Neural progenitor cell (in vitro differentiated cells): Measurements from ENCODE around the gene ATP10B. TPM values are rescaled to one million over a fixed set of nuclear protein-coding genes. Genes with fewer than 3 reads are reported as not detected.

ENCODE experiments used
- DNase-seq: peaks from one replicate; pipeline ENCODE4 v3.0.0-alpha.2; 2016; ENCODE audit warnings: low spot score
- H2AFZ ChIP-seq: fragments of 200-600 bp; sonication (generic); replicated peaks from 2 replicates; pipeline ENCODE4 v1.6.1; 2016; ENCODE audit warnings: antibody characterized with exemption
- H3F3A ChIP-seq: fragments of 200-600 bp; sonication (generic); 2 replicates; pipeline ENCODE4 v1.6.1; 2016; ENCODE audit warnings: antibody characterized with exemption, low read depth
- H3K27ac ChIP-seq: fragments of 200-600 bp; sonication (generic); 2 replicates; pipeline ENCODE4 v1.5.1; 2016; ENCODE audit warnings: mild to moderate bottlenecking
- H3K27me3 ChIP-seq: fragments of 200-600 bp; sonication (generic); 2 replicates; pipeline ENCODE4 v1.6.1; 2016; ENCODE audit warnings: mild to moderate bottlenecking, moderate library complexity
- H3K36me3 ChIP-seq: fragments of 200-600 bp; sonication (generic); 2 replicates; pipeline ENCODE4 v1.5.1; 2016
- H3K4me1 ChIP-seq: fragments of 200-600 bp; sonication (generic); 2 replicates; pipeline ENCODE4 v1.6.1; 2016; ENCODE audit warnings: mixed run types
- H3K4me2 ChIP-seq: fragments of 200-600 bp; sonication (generic); 2 replicates; pipeline ENCODE4 v1.6.1; 2016
- H3K4me3 ChIP-seq: fragments of 200-600 bp; sonication (generic); 2 replicates; pipeline ENCODE4 v1.5.1; 2016
- H3K79me2 ChIP-seq: fragments of 200-600 bp; sonication (generic); 2 replicates; pipeline ENCODE4 v1.6.1; 2016; ENCODE audit warnings: low read depth
- H3K9ac ChIP-seq: fragments of 200-600 bp; sonication (generic); 2 replicates; pipeline ENCODE4 v1.6.1; 2016
- H3K9me3 ChIP-seq: fragments of 200-600 bp; sonication (generic); 2 replicates; pipeline ENCODE4 v1.5.1; 2016; ENCODE audit warnings: low read depth
- H4K20me1 ChIP-seq: fragments of 200-600 bp; sonication (generic); 2 replicates; pipeline ENCODE4 v1.6.1; 2016; ENCODE audit warnings: low read depth
- H3K27ac Mint-ChIP-seq: 3 replicates; pipeline ENCODE4 v1.8.0; 2021; ENCODE audit warnings: mixed read lengths
- H3K27me3 Mint-ChIP-seq: 2 replicates; pipeline ENCODE4 v1.8.0; 2022; ENCODE audit warnings: low read depth, mild to moderate bottlenecking, inconsistent platforms, moderate library complexity, mixed read lengths; ENCODE audit not compliant: insufficient read depth
- H3K36me3 Mint-ChIP-seq: 3 replicates; pipeline ENCODE4 v1.8.0; 2021; ENCODE audit warnings: mixed read lengths
- H3K4me1 Mint-ChIP-seq: 3 replicates; pipeline ENCODE4 v1.8.0; 2021; ENCODE audit warnings: mixed read lengths
- H3K4me3 Mint-ChIP-seq: 3 replicates; pipeline ENCODE4 v1.8.0; 2021; ENCODE audit warnings: mild to moderate bottlenecking, moderate library complexity, mixed read lengths
- H3K9me3 Mint-ChIP-seq: 3 replicates; pipeline ENCODE4 v1.8.0; 2020; ENCODE audit warnings: mixed read lengths
- CTCF ChIP-seq: fragments of 200-600 bp; sonication (generic); IDR thresholded peaks from 2 replicates; pipeline ENCODE4 v1.5.1; 2017; ENCODE audit warnings: antibody characterized with exemption, mild to moderate bottlenecking
- EZH2 ChIP-seq: fragments of 200-600 bp; sonication (generic); IDR thresholded peaks from 2 replicates; pipeline ENCODE4 v1.6.1; 2017; ENCODE audit warnings: antibody characterized with exemption, mild to moderate bottlenecking, moderate library complexity
- EZH2phosphoT487 ChIP-seq: fragments of 200-600 bp; sonication (generic); IDR thresholded peaks from 2 replicates; pipeline ENCODE4 v1.6.1; 2017; ENCODE audit warnings: antibody characterized with exemption
- total RNA-seq: library from RNA; depleted of rRNA; stranded (reverse); fragments of >200 nt; gene quantifications from 2 replicates; pipeline ENCODE4 v1.2.3, GENCODE V29; 2015; ENCODE audit warnings: low replicate concordance

ATP10B gene
- total RNA-seq, 1 donor from 2014 or later = not detected

- H3F3A ChIP-seq = no peaks in the 10 kb centered on the region
- no peaks in the 10 kb centered on the region for H3K9me3 ChIP-seq
- no peaks in the 10 kb centered on the region for H3K4me1 ChIP-seq
- no peak overlapping the region for H3K4me3 ChIP-seq
- H3K36me3 ChIP-seq = no peaks in the 10 kb centered on the region
- Mint-ChIP-seq H3K36me3 (no peaks in the 10 kb centered on the region), H3K4me1 (no peaks in the 10 kb centered on the region), H3K27me3 (peaks cover under 1% of the 10 kb centered on the region), H3K27ac (no peak overlapping the region), H3K4me3 (no peak overlapping the region), H3K9me3 (peaks cover 3% of the 10 kb centered on the region)
- DNase-seq = no peak
- no peaks in the 10 kb centered on the region for H3K79me2 ChIP-seq
- H3K4me2 ChIP-seq = no peak overlapping the region
- H3K9ac ChIP-seq = no peak overlapping the region
- no peak for TF ChIP-seq EZH2phosphoT487
- no peak for TF ChIP-seq EZH2
- no peaks in the 10 kb centered on the region for H3K27me3 ChIP-seq
- H3K27ac ChIP-seq = no peak overlapping the region
- no peaks in the 10 kb centered on the region for H4K20me1 ChIP-seq
- no peak overlapping the region for H2AFZ ChIP-seq
These were observed 14.0 kb downstream of the ATP10B start for GRCh38 chr5:160837749-160838593.

- no peaks in the 10 kb centered on the region for H3K9me3 ChIP-seq
- H4K20me1 ChIP-seq = no peaks in the 10 kb centered on the region
- no peaks in the 10 kb centered on the region for H3K36me3 Mint-ChIP-seq
- H3K79me2 ChIP-seq = no peaks in the 10 kb centered on the region
- no peak overlapping the region for H3K4me3 Mint-ChIP-seq
- peaks cover 4% of the 10 kb centered on the region for H3K27me3 Mint-ChIP-seq
- peaks cover 3% of the 10 kb centered on the region for H3K9me3 Mint-ChIP-seq
- no peak overlapping the region for H2AFZ ChIP-seq
- no peak overlapping the region for H3K27ac Mint-ChIP-seq
- no peaks in the 10 kb centered on the region for H3K4me1 ChIP-seq
- no peaks in the 10 kb centered on the region for H3K27me3 ChIP-seq
- H3K4me1 Mint-ChIP-seq = no peaks in the 10 kb centered on the region
- H3K4me3 ChIP-seq = no peak overlapping the region
- H3K27ac ChIP-seq = no peak overlapping the region
- no peak for DNase-seq
- no peak for TF ChIP-seq CTCF
- no peak for TF ChIP-seq EZH2phosphoT487
- TF ChIP-seq EZH2 = no peak
- no peaks in the 10 kb centered on the region for H3F3A ChIP-seq
- no peaks in the 10 kb centered on the region for H3K36me3 ChIP-seq
- no peak overlapping the region for H3K4me2 ChIP-seq
- no peak overlapping the region for H3K9ac ChIP-seq
These were observed 14.8 kb downstream of the ATP10B start for GRCh38 chr5:160837211-160837610.

- no peak overlapping the region for H3K4me2 ChIP-seq
- H3K79me2 ChIP-seq = no peaks in the 10 kb centered on the region
- no peak overlapping the region for H3K27ac ChIP-seq
- no peaks in the 10 kb centered on the region for H3F3A ChIP-seq
- peaks cover 3% of the 10 kb centered on the region for H3K9me3 Mint-ChIP-seq
- DNase-seq = no peak
- no peak overlapping the region for H3K4me3 ChIP-seq
- no peak overlapping the region for H3K9ac ChIP-seq
- H3K9me3 ChIP-seq = no peaks in the 10 kb centered on the region
- peaks cover 4% of the 10 kb centered on the region for H3K27me3 Mint-ChIP-seq
- H2AFZ ChIP-seq = no peak overlapping the region
- H3K4me1 ChIP-seq = no peaks in the 10 kb centered on the region
- no peaks in the 10 kb centered on the region for H3K4me1 Mint-ChIP-seq
- no peak overlapping the region for H3K27ac Mint-ChIP-seq
- no peaks in the 10 kb centered on the region for H4K20me1 ChIP-seq
- no peaks in the 10 kb centered on the region for H3K27me3 ChIP-seq
- H3K36me3 ChIP-seq = no peaks in the 10 kb centered on the region
- TF ChIP-seq EZH2phosphoT487 = no peak
- TF ChIP-seq CTCF = no peak
- no peak for TF ChIP-seq EZH2
- no peaks in the 10 kb centered on the region for H3K36me3 Mint-ChIP-seq
- no peak overlapping the region for H3K4me3 Mint-ChIP-seq
These were observed 16.0 kb downstream of the ATP10B start for GRCh38 chr5:160835818-160836528.

- H3K4me2 ChIP-seq = no peak overlapping the region
- Mint-ChIP-seq H3K4me1 (no peaks in the 10 kb centered on the region), H3K36me3 (no peaks in the 10 kb centered on the region), H3K9me3 (peaks cover 3% of the 10 kb centered on the region), H3K27ac (no peak overlapping the region), H3K27me3 (peaks cover 4% of the 10 kb centered on the region), H3K4me3 (no peak overlapping the region)
- no peaks in the 10 kb centered on the region for H3K4me1 ChIP-seq
- H3K27me3 ChIP-seq = no peaks in the 10 kb centered on the region
- TF ChIP-seq EZH2 = no peak
- no peak for TF ChIP-seq EZH2phosphoT487
- TF ChIP-seq CTCF = no peak
- no peaks in the 10 kb centered on the region for H3K79me2 ChIP-seq
- H4K20me1 ChIP-seq = no peaks in the 10 kb centered on the region
- H3K4me3 ChIP-seq = no peak overlapping the region
- H2AFZ ChIP-seq = no peak overlapping the region
- no peaks in the 10 kb centered on the region for H3F3A ChIP-seq
- no peaks in the 10 kb centered on the region for H3K9me3 ChIP-seq
- DNase-seq = no peak
- no peak overlapping the region for H3K9ac ChIP-seq
- H3K27ac ChIP-seq = no peak overlapping the region
- no peaks in the 10 kb centered on the region for H3K36me3 ChIP-seq
These were observed 16.6 kb downstream of the ATP10B start for GRCh38 chr5:160835376-160835775.
